ENCODE measurements around the gene POLR2I. TPM values are rescaled to one million over a fixed set of nuclear protein-coding genes. Genes with fewer than 3 reads are reported as not detected.

Gene POLR2I
- total and polyA plus RNA-seq, 2 of the 13 experiments (the other 11 are each of a cell fraction or from before 2014, with no cell fraction given) = 40.5 to 104 TPM

GRCh38 chr19:36092566-36092965, 22.1 kb downstream of the POLR2I start:
- H3K9me3 ChIP-seq (ENCODE audit: low read length) = no peaks in the 10 kb centered on the region
- H3K9ac ChIP-seq (ENCODE audit: insufficient read depth, low read depth, low read length) = no peak overlapping the region
- FAIRE-seq = no peak
- POLR2A ChIA-PET = no interaction called here
- no TSS peak for BruUV-seq (replicated peaks)
- H3K4me3 ChIP-seq (replicated peaks in 1 of 3; ENCODE audit: insufficient read depth in 1 of 3, low read depth in 2 of 3, low read length in 3 of 3) = no peak overlapping the region
- ATAC-seq = peak; percentile 29; the same call in 1 of the 3 replicates
- no peaks in the 10 kb centered on the region for H4K20me1 ChIP-seq (ENCODE audit: insufficient read depth, low read length)
- CTCF ChIA-PET (ENCODE audit: low intra/inter-chr PET ratio, low total read pairs) = no interaction called here
- TF ChIP-seq ZBTB42 (CRISPR knock-in tag; IDR thresholded peaks at IDR 0.05) (no peak), ZNF562 (CRISPR knock-in tag; IDR thresholded peaks at IDR 0.05; ENCODE audit: borderline replicate concordance) (no peak), ZSCAN21 (CRISPR knock-in tag; IDR thresholded peaks at IDR 0.05; ENCODE audit: borderline replicate concordance) (no peak), GTF3A (CRISPR knock-in tag; conservative IDR thresholded peaks at IDR 0.05) (no peak), NFE2L1 (CRISPR knock-in tag; IDR thresholded peaks at IDR 0.05; ENCODE audit: borderline replicate concordance) (no peak), MTA1 (CRISPR knock-in tag; IDR thresholded peaks at IDR 0.05; ENCODE audit: borderline replicate concordance) (no peak), PRPF4 (IDR thresholded peaks at IDR 0.05; ENCODE audit: low read depth, low read length, poor library complexity, severe bottlenecking) (no peak), ARNT (IDR thresholded peaks at IDR 0.05) (no peak), CSRNP2 (CRISPR knock-in tag; conservative IDR thresholded peaks at IDR 0.05; ENCODE audit: low read depth) (no peak), EHMT2 (IDR thresholded peaks at IDR 0.05; ENCODE audit: borderline replicate concordance, low read depth, low read length) (no peak), ARID3A (IDR thresholded peaks at IDR 0.05; ENCODE audit: low read depth, low read length) (no peak), ZBTB43 (CRISPR knock-in tag; conservative IDR thresholded peaks at IDR 0.05) (no peak), ZNF30 (CRISPR knock-in tag; IDR thresholded peaks at IDR 0.05) (no peak), ZNF34 (CRISPR knock-in tag; IDR thresholded peaks at IDR 0.05; ENCODE audit: borderline replicate concordance) (no peak), RBFOX2 (IDR thresholded peaks at IDR 0.05; ENCODE audit: low read depth, low read length) (no peak), LCORL (IDR thresholded peaks at IDR 0.05) (no peak), LCORL (CRISPR knock-in tag; IDR thresholded peaks at IDR 0.05) (no peak), ZNF878 (CRISPR knock-in tag; IDR thresholded peaks at IDR 0.05) (no peak)
- no peaks in the 10 kb centered on the region for H3K27me3 ChIP-seq (ENCODE audit: control insufficient read depth in 1 of 2, insufficient read depth in 2 of 2, low read length in 2 of 2)
- no peaks in the 10 kb centered on the region for H3K79me2 ChIP-seq (ENCODE audit: insufficient read depth, low read length)
- H3K4me2 ChIP-seq (ENCODE audit: low read depth, low read length) = no peak overlapping the region
- no peak overlapping the region for H3K27ac ChIP-seq (ENCODE audit: extremely low read length, insufficient read depth, low read length)
- H3K4me1 ChIP-seq (ENCODE audit: insufficient read depth, low read length) = no peaks in the 10 kb centered on the region
- DNase-seq (ENCODE audit: low spot score) = no peak
- WGBS (ENCODE audit: low lambda C conversion rate) = no CpG with 5 or more reads among the region's 7 CpGs
- intact Hi-C loops (cut with micrococcal nuclease; ENCODE audit: unreplicated experiment) = no loop called here
- in situ Hi-C loops (cut with HindIII; ENCODE audit: extremely low pct_ligation_motif_present, low pct_unique_long_range_greater_than_20kb) = no loop called here
- no peak overlapping the region for H2AFZ ChIP-seq (ENCODE audit: low read length)
- H3K36me3 ChIP-seq (replicated peaks in 1 of 2; ENCODE audit: control insufficient read depth in 1 of 2, insufficient read depth in 2 of 2, low read length in 2 of 2) = peaks cover 16 to 58% of the 10 kb centered on the region in 2 experiments; a peak in 4 of 5 replicates
